ENCODE measurements around the gene ZFP1. TPM values are rescaled to one million over a fixed set of nuclear protein-coding genes. Genes with fewer than 3 reads are reported as not detected.

The ZFP1 gene
- total and polyA plus RNA-seq, 9 of the 15 experiments (the other 6 are each of a cell fraction or from before 2014, with no cell fraction given): 2.6 to 14.7 (median 11.6) TPM

DNA sequence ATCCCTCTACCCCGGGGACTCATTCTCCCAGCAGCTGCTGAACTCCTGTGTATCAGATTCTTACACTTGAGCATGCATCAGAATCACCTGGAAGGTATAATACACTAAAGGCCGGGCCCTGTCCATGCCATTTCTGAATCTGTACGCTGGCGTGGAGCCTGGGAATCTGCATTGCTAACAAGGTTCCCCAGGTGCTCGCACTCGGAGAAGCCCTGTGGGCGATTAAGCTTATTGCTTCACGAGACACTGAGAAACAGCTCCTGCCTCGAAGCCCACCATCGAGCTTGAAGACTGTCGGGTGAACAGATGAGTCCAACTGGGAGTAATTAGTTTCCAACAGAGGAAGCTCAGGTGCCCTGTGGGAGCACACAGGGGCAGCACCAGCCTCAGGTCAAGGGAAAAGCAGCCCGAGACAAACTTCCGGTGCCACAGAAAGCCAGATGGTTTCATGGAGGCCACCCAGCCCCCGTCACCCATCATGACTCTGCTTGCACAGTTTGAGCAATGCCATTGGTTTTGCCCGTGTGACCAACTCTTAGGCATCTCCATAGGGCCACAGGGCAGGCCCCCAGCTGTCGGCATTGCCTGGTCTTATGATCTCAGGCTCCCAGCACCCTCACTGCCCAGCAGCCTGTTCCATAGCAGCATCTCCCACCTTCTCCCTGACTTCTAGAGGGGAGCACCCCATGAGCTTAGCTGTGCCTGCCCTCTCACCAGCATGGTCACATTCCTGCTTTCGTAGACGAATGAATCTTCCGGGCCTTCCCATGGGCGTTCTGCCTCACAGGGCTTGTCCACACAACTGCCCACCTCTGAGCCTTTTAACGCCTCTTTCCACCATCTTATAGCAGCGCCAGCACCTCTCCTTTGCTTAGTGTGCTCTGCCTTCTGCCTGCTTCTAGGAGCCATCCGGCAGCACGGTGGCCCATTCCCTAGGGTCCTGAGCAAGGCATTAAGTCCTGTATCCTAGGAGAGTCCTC lies 47.8 kb downstream of the ZFP1 start (continued):
- TF ChIP-seq TOE1 (IDR thresholded peaks at IDR 0.05; ENCODE audit: borderline replicate concordance): no peak
- TF ChIP-seq TOE1 (CRISPR knock-in tag; IDR thresholded peaks at IDR 0.05; ENCODE audit: borderline replicate concordance, low read depth): no peak
- TF ChIP-seq, protein P1, sequence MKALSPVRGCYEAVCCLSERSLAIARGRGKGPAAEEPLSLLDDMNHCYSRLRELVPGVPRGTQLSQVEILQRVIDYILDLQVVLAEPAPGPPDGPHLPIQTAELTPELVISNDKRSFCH (CRISPR knock-in tag; IDR thresholded peaks at IDR 0.05): no peak
- TF ChIP-seq, protein P1 (tag; IDR thresholded peaks at IDR 0.05): no peak
- TF ChIP-seq, protein P2, sequence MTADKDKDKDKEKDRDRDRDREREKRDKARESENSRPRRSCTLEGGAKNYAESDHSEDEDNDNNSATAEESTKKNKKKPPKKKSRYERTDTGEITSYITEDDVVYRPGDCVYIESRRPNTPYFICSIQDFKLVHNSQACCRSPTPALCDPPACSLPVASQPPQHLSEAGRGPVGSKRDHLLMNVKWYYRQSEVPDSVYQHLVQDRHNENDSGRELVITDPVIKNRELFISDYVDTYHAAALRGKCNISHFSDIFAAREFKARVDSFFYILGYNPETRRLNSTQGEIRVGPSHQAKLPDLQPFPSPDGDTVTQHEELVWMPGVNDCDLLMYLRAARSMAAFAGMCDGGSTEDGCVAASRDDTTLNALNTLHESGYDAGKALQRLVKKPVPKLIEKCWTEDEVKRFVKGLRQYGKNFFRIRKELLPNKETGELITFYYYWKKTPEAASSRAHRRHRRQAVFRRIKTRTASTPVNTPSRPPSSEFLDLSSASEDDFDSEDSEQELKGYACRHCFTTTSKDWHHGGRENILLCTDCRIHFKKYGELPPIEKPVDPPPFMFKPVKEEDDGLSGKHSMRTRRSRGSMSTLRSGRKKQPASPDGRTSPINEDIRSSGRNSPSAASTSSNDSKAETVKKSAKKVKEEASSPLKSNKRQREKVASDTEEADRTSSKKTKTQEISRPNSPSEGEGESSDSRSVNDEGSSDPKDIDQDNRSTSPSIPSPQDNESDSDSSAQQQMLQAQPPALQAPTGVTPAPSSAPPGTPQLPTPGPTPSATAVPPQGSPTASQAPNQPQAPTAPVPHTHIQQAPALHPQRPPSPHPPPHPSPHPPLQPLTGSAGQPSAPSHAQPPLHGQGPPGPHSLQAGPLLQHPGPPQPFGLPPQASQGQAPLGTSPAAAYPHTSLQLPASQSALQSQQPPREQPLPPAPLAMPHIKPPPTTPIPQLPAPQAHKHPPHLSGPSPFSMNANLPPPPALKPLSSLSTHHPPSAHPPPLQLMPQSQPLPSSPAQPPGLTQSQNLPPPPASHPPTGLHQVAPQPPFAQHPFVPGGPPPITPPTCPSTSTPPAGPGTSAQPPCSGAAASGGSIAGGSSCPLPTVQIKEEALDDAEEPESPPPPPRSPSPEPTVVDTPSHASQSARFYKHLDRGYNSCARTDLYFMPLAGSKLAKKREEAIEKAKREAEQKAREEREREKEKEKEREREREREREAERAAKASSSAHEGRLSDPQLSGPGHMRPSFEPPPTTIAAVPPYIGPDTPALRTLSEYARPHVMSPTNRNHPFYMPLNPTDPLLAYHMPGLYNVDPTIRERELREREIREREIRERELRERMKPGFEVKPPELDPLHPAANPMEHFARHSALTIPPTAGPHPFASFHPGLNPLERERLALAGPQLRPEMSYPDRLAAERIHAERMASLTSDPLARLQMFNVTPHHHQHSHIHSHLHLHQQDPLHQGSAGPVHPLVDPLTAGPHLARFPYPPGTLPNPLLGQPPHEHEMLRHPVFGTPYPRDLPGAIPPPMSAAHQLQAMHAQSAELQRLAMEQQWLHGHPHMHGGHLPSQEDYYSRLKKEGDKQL (CRISPR knock-in tag; IDR thresholded peaks at IDR 0.05; ENCODE audit: borderline replicate concordance): no peak
- TF ChIP-seq TRIM24 (IDR thresholded peaks at IDR 0.05): no peak
- TF ChIP-seq CCAR2 (IDR thresholded peaks at IDR 0.05; ENCODE audit: low read depth, low read length): no peak
- TF ChIP-seq, protein P3, sequence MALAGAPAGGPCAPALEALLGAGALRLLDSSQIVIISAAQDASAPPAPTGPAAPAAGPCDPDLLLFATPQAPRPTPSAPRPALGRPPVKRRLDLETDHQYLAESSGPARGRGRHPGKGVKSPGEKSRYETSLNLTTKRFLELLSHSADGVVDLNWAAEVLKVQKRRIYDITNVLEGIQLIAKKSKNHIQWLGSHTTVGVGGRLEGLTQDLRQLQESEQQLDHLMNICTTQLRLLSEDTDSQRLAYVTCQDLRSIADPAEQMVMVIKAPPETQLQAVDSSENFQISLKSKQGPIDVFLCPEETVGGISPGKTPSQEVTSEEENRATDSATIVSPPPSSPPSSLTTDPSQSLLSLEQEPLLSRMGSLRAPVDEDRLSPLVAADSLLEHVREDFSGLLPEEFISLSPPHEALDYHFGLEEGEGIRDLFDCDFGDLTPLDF (CRISPR knock-in tag; IDR thresholded peaks at IDR 0.05): no peak
- no peak for TF ChIP-seq CHD1 (IDR thresholded peaks at IDR 0.05; ENCODE audit: low read length)
- TF ChIP-seq ZKSCAN8 (CRISPR knock-in tag; IDR thresholded peaks at IDR 0.05): no peak
- no peak for TF ChIP-seq NR3C1 (CRISPR knock-in tag; IDR thresholded peaks at IDR 0.05)
- no peak for TF ChIP-seq NBN (IDR thresholded peaks at IDR 0.05; ENCODE audit: low read depth)
- TF ChIP-seq, protein P4, sequence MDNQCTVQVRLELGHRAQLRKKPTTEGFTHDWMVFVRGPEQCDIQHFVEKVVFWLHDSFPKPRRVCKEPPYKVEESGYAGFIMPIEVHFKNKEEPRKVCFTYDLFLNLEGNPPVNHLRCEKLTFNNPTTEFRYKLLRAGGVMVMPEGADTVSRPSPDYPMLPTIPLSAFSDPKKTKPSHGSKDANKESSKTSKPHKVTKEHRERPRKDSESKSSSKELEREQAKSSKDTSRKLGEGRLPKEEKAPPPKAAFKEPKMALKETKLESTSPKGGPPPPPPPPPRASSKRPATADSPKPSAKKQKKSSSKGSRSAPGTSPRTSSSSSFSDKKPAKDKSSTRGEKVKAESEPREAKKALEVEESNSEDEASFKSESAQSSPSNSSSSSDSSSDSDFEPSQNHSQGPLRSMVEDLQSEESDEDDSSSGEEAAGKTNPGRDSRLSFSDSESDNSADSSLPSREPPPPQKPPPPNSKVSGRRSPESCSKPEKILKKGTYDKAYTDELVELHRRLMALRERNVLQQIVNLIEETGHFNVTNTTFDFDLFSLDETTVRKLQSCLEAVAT (IDR thresholded peaks at IDR 0.05): no peak
- TF ChIP-seq NFATC3 (IDR thresholded peaks at IDR 0.05): no peak
- TF ChIP-seq MED1 (CRISPR knock-in tag; IDR thresholded peaks at IDR 0.05; ENCODE audit: borderline replicate concordance): no peak
- TF ChIP-seq LEF1 (IDR thresholded peaks at IDR 0.05): no peak

Measured in K562 (cell line).